ENCODE data around the gene CXCR3. TPM values are rescaled to one million over a fixed set of nuclear protein-coding genes. Genes with fewer than 3 reads are reported as not detected.
"Not testable (repeated sequence)": the region's sequence is repeated elsewhere in the genome, so short reads cannot be mapped to it uniquely, and the experiment has no call there.

CXCR3 gene
- total and polyA plus RNA-seq, 7 donors, result 0.01 to 0.21 (median 0.05) TPM; not detected in 4

GRCh38 chrX:71577682-71578081, 40.6 kb downstream of the CXCR3 start:
- Histone ChIP-seq H3K27ac (no peak overlapping the region), H3K4me3 (no peak overlapping the region), H3K27me3 (ENCODE audit: insufficient read depth in 3 of 3, low read length in 2 of 3) (no peaks in the 10 kb centered on the region), H3K36me3 (ENCODE audit: insufficient read depth in 1 of 2, low read depth in 1 of 2) (peaks cover 2 to 47% of the 10 kb centered on the region in 2 donors), H3K9me3 (no peaks in the 10 kb centered on the region), H3K4me1 (no peaks in the 10 kb centered on the region)
- WGBS, 3 donors, result 89 to 97% (median 97%) methylated on average over 19 to 24 of the region's 24 CpGs
- no peak for TF ChIP-seq CTCF (IDR thresholded peaks at IDR 0.05)
- intact Hi-C loops (cut with DNase I), result no loop called here
- DNase-seq, result no peak
- no peak for ATAC-seq

- H3K36me3 ChIP-seq (ENCODE audit: insufficient read depth in 1 of 2, low read depth in 1 of 2), result peaks cover 2 to 78% of the 10 kb centered on the region in 2 donors
- no peak for DNase-seq
- 75 to 92% (median 80%) methylated on average over 2 of the region's 2 CpGs for WGBS, 3 donors
- H3K27ac ChIP-seq, result no peak overlapping the region
- ATAC-seq, result peak in 1 of 4 donors; percentile 33
- no peaks in the 10 kb centered on the region for H3K4me1 ChIP-seq
- no peak for TF ChIP-seq CTCF (IDR thresholded peaks at IDR 0.05)
- H3K4me3 ChIP-seq, result no peak overlapping the region
- H3K27me3 ChIP-seq (ENCODE audit: insufficient read depth in 3 of 3, low read length in 2 of 3), result no peaks in the 10 kb centered on the region
- intact Hi-C loops (cut with DNase I), result no loop called here
- no peaks in the 10 kb centered on the region for H3K9me3 ChIP-seq
These were observed 44.7 kb downstream of the CXCR3 start for GRCh38 chrX:71573590-71573989.

GRCh38 chrX:71571390-71571789, 46.9 kb downstream of the CXCR3 start:
- H3K4me1 ChIP-seq; H3K4me3 ChIP-seq; H3K27me3 ChIP-seq (ENCODE audit: insufficient read depth in 3 of 3, low read length in 2 of 3); H3K27ac ChIP-seq; H3K9me3 ChIP-seq; intact Hi-C loops (cut with DNase I): not testable (repeated sequence)
- peak in 1 of 2 donors; percentile 52 for DNase-seq
- peak in 3 of 4 donors; percentile 49 to 61 (median 54) for ATAC-seq
- 53 to 75% (median 73%) methylated on average over 8 of the region's 8 CpGs for WGBS, 3 donors
- H3K36me3 ChIP-seq (ENCODE audit: insufficient read depth in 1 of 2, low read depth in 1 of 2), result peaks cover 2 to 94% of the 10 kb centered on the region in 2 donors

Other genes with a start within 250 kb of the CXCR3 start
- 10 to 100 TPM; 40.9 to 64.1 (median 51.8) TPM for gene OGT, start 85.4 kb downstream of the CXCR3 start, total RNA-seq
- gene OGT, start 85.4 kb downstream of the CXCR3 start, polyA plus RNA-seq, result 10 to 100 TPM; 17.2 to 63.0 (median 23.5) TPM
- gene GCNA, start 40.1 kb downstream of the CXCR3 start, total RNA-seq, result 1 to 10 TPM in 3 of 4 donors, under 1 TPM in 1; 0.98 to 7.5 (median 2.9) TPM
- gene GCNA, start 40.1 kb downstream of the CXCR3 start, polyA plus RNA-seq, result 1 to 10 TPM; 2.9 to 9.1 (median 4.7) TPM
- not detected for gene CXorf49, start 99.8 kb upstream of the CXCR3 start, total RNA-seq
- gene CXorf49, start 99.8 kb upstream of the CXCR3 start, polyA plus RNA-seq, result not detected
- gene CXorf49B, start 144.8 kb upstream of the CXCR3 start, total RNA-seq, result not detected
- gene CXorf49B, start 144.8 kb upstream of the CXCR3 start, polyA plus RNA-seq, result not detected